HCT116 (cell line): ENCODE results near the gene CRY2. TPM values are rescaled to one million over a fixed set of nuclear protein-coding genes. Genes with fewer than 3 reads are reported as not detected.

Source experiments
- ATAC-seq: fragments of 200-7000 bp; cut with Tn5 transposase; 2 replicates; pipeline ENCODE4 v1.9.1; 2020; ENCODE audit warnings: mild to moderate bottlenecking, moderate library complexity
- BruUV-seq: library from RNA; stranded (reverse); fragments of 400-500 nt; replicated peaks from 2 replicates; lab custom pipeline; 2021; lab: Mats Ljungman, UMichigan
- CTCF ChIA-PET: fragments of 300-600 bp; sonication (Branson Sonifier 250); formaldehyde crosslinking; loops from one replicate; lab custom pipeline; 2021; ENCODE audit warnings: antibody characterized with exemption; lab: Charles Lee
- POLR2A ChIA-PET: fragments of 300-600, 350-600 bp; sonication (Branson Sonifier 250); formaldehyde crosslinking; loops from one replicate; lab custom pipeline; 2021; ENCODE audit warnings: antibody characterized with exemption; lab: Charles Lee
- RAD21 ChIA-PET, 2 experiments: fragments of 300-600 bp; sonication (Branson Sonifier 250); formaldehyde crosslinking; loops; one replicate each; lab custom pipeline; 2023; ENCODE audit warnings: low total read pairs in 2 of 2; ENCODE audit not compliant: uncharacterized antibody in 2 of 2, unreplicated experiment in 2 of 2, low non-redundant PET in 1 of 2; lab: Charles Lee
- DNase-seq: peaks from one replicate; pipeline ENCODE4 v3.0.0-alpha.2; 2010; ENCODE audit warnings: low read depth, low spot score
- H2AFZ ChIP-seq: fragments of 200-600 bp; shearing (Covaris generic), sonication (generic); 2 replicates; pipeline ENCODE4 v1.6.1; 2017; ENCODE audit warnings: low read depth, mixed run types, mixed read lengths, antibody characterized with exemption, low read length; ENCODE audit not compliant: poor library complexity, severe bottlenecking
- H3K27ac ChIP-seq: 2 replicates; pipeline ENCODE4 v1.5.1; 2012; ENCODE audit warnings: low read depth, low read length
- H3K27me3 ChIP-seq: fragments of 200-600 bp; sonication (generic); 2 replicates; pipeline ENCODE4 v1.6.1; 2016; ENCODE audit warnings: mixed run types, low read length, mixed read lengths; ENCODE audit not compliant: insufficient read depth
- H3K36me3 ChIP-seq, 2 experiments: fragments of 200-500 bp in 1 of 2; fragments of 200-600 bp in 1 of 2; sonication (Bioruptor generic) in 1 of 2; sonication (generic) in 1 of 2; 2 replicates each; pipeline versions ENCODE4 v1.5.1 to v1.6.1; 2014 to 2016; ENCODE audit warnings: low read length in 2 of 2, inconsistent platforms in 1 of 2, mixed read lengths in 1 of 2, mixed run types in 1 of 2; ENCODE audit not compliant: insufficient read depth in 2 of 2, control insufficient read depth in 1 of 2
- H3K4me1 ChIP-seq, 2 experiments: fragments of 200-600 bp in 1 of 2; sonication (generic) in 1 of 2; 2 replicates each; pipeline versions ENCODE4 v1.5.1 to v1.6.1; 2012 to 2017; ENCODE audit warnings: low read length in 2 of 2, inconsistent platforms in 1 of 2, mild to moderate bottlenecking in 1 of 2, mixed read lengths in 1 of 2, mixed run types in 1 of 2, moderate library complexity in 1 of 2; ENCODE audit not compliant: insufficient read depth in 2 of 2, control insufficient read depth in 1 of 2
- H3K4me2 ChIP-seq: fragments of 200-600 bp; sonication (generic); 2 replicates; pipeline ENCODE4 v1.6.1; 2017; ENCODE audit warnings: mixed run types, low read length, mixed read lengths
- H3K4me3 ChIP-seq, 2 experiments: fragments of 200-600 bp in 1 of 2; sonication (generic) in 1 of 2; replicated peaks in 1 of 2; 2 replicates each; pipeline ENCODE4 v1.5.1; 2011 to 2016; ENCODE audit warnings: low read length in 2 of 2, control low read depth in 1 of 2, low read depth in 1 of 2, mild to moderate bottlenecking in 1 of 2, mixed read lengths in 1 of 2, mixed run types in 1 of 2
- H3K79me2 ChIP-seq: fragments of 200-600 bp; sonication (generic); 2 replicates; pipeline ENCODE4 v1.6.1; 2017; ENCODE audit warnings: mild to moderate bottlenecking, mixed run types, low read length, moderate library complexity, mixed read lengths; ENCODE audit not compliant: insufficient read depth
- H3K9ac ChIP-seq: fragments of 200-600 bp; sonication (generic); 2 replicates; pipeline ENCODE4 v1.6.1; 2016; ENCODE audit warnings: low read length, mixed read lengths
- H3K9me2 ChIP-seq: fragments of 200-600 bp; sonication (generic), shearing (Covaris generic); 2 replicates; pipeline ENCODE4 v1.6.1; 2017; ENCODE audit warnings: mixed run types, mild to moderate bottlenecking, moderate library complexity; ENCODE audit not compliant: insufficient read depth
- H3K9me3 ChIP-seq, 2 experiments: fragments of 200-500 bp in 1 of 2; fragments of 200-600 bp in 1 of 2; sonication (Bioruptor generic) in 1 of 2; sonication (generic) in 1 of 2; 2 replicates each; pipeline ENCODE4 v1.6.1; 2014 to 2017; ENCODE audit warnings: low read length in 2 of 2, mixed read lengths in 2 of 2, inconsistent platforms in 1 of 2, low read depth in 1 of 2, mild to moderate bottlenecking in 1 of 2, mixed run types in 1 of 2, moderate library complexity in 1 of 2; ENCODE audit not compliant: control insufficient read depth in 1 of 2, insufficient read depth in 1 of 2
- H4K20me1 ChIP-seq: fragments of 200-600 bp; sonication (generic), shearing (Covaris generic); 2 replicates; pipeline ENCODE4 v1.6.1; 2017; ENCODE audit warnings: mixed run types, mild to moderate bottlenecking, moderate library complexity; ENCODE audit not compliant: insufficient read depth
- ATF3 ChIP-seq: IDR thresholded peaks from 2 replicates; pipeline ENCODE4 v1.6.1; 2012
- CBX3 ChIP-seq: IDR thresholded peaks from 2 replicates; pipeline ENCODE4 v1.6.1; 2012; ENCODE audit warnings: low read depth
- CEBPB ChIP-seq: IDR thresholded peaks from 2 replicates; pipeline ENCODE4 v1.6.1; 2012; ENCODE audit warnings: low read depth
- CTCF ChIP-seq, 3 experiments: fragments of 200-600 bp in 1 of 3; sonication (generic) in 1 of 3; IDR thresholded peaks in 2 of 3; conservative IDR thresholded peaks in 1 of 3; 2 replicates each; pipeline ENCODE4 v1.5.1; 2012 to 2017; ENCODE audit warnings: low read depth in 2 of 3, low read length in 2 of 3, antibody characterized with exemption in 1 of 3, borderline replicate concordance in 1 of 3, control low read depth in 1 of 3, mild to moderate bottlenecking in 1 of 3, mixed read lengths in 1 of 3, mixed run types in 1 of 3, moderate library complexity in 1 of 3; ENCODE audit not compliant: insufficient read depth in 1 of 3
- EGR1 ChIP-seq: IDR thresholded peaks from 2 replicates; pipeline ENCODE4 v1.6.1; 2012; ENCODE audit warnings: low read depth
- ELF1 ChIP-seq: IDR thresholded peaks from 2 replicates; pipeline ENCODE4 v1.6.1; 2012; ENCODE audit warnings: low read depth, borderline replicate concordance
- EZH2 ChIP-seq: fragments of 200-600 bp; sonication (generic); IDR thresholded peaks from 2 replicates; pipeline ENCODE4 v1.6.1; 2017; ENCODE audit warnings: antibody characterized with exemption, mixed run types
- EZH2phosphoT487 ChIP-seq: fragments of 200-600 bp; IDR thresholded peaks from 2 replicates; pipeline ENCODE4 v1.6.1; 2018; ENCODE audit warnings: antibody characterized with exemption, borderline replicate concordance
- FOSL1 ChIP-seq: IDR thresholded peaks from 2 replicates; pipeline ENCODE4 v1.6.1; 2012; ENCODE audit warnings: low read depth
- JUND ChIP-seq: IDR thresholded peaks from 2 replicates; pipeline ENCODE4 v1.6.1; 2012
- MAX ChIP-seq: IDR thresholded peaks from 2 replicates; pipeline ENCODE4 v1.6.1; 2012
- POLR2A ChIP-seq: IDR thresholded peaks from 2 replicates; pipeline ENCODE4 v1.7.0; 2011; ENCODE audit warnings: borderline replicate concordance; ENCODE audit not compliant: insufficient read depth, insufficient read length; ENCODE audit errors: extremely low read depth
- RAD21 ChIP-seq: IDR thresholded peaks from 2 replicates; pipeline ENCODE4 v1.6.1; 2012; ENCODE audit warnings: low read depth, mild to moderate bottlenecking
- REST ChIP-seq: IDR thresholded peaks from 2 replicates; pipeline ENCODE4 v1.6.1; 2012; ENCODE audit warnings: low read depth
- SRF ChIP-seq: IDR thresholded peaks from 2 replicates; pipeline ENCODE4 v1.6.1; 2012; ENCODE audit warnings: low read depth
- TCF7L2 ChIP-seq: IDR thresholded peaks from 2 replicates; pipeline ENCODE4 v1.7.0; 2011; ENCODE audit warnings: borderline replicate concordance, inconsistent platforms; ENCODE audit not compliant: insufficient read depth, insufficient read length; ENCODE audit errors: extremely low read depth
- YY1 ChIP-seq: IDR thresholded peaks from 2 replicates; pipeline ENCODE4 v1.6.1; 2011; ENCODE audit warnings: low read length, low read depth, moderate library complexity, mild to moderate bottlenecking; ENCODE audit not compliant: insufficient replicate concordance; ENCODE audit errors: extremely low read depth
- ZBTB33 ChIP-seq: IDR thresholded peaks from 2 replicates; pipeline ENCODE4 v1.6.1; 2011; ENCODE audit warnings: mild to moderate bottlenecking, low read length, moderate library complexity; ENCODE audit not compliant: insufficient replicate concordance; ENCODE audit errors: extremely low read depth
- ZFX ChIP-seq: fragments of 450-650 bp; IDR thresholded peaks from 2 replicates; pipeline ENCODE4 v1.6.1; 2017
- ZNF274 ChIP-seq: fragments of 200-500 bp; sonication (Bioruptor generic); IDR thresholded peaks from 2 replicates; pipeline ENCODE4 v1.6.1; 2014; ENCODE audit warnings: mild to moderate bottlenecking, low read depth, low read length, inconsistent platforms
- intact Hi-C: fragments of 100-400 bp; cut with micrococcal nuclease; formaldehyde crosslinking; loops from 2 replicates; pipeline ENCODE4 v1.10.0; 2022
- total RNA-seq: library from RNA; stranded (reverse); gene quantifications from one replicate; pipeline ENCODE4 v1.2.1, GENCODE V29; 2021; ENCODE audit not compliant: unreplicated experiment

CRY2 gene
- total RNA-seq, 1 experiment from 2014 or later: 18.0 TPM

GRCh38 chr11:45910623-45911022 lies 63.3 kb downstream of the CRY2 start:
- no peaks in the 10 kb centered on the region for H3K9me2 ChIP-seq
- POLR2A ChIA-PET: no interaction called here
- CTCF ChIA-PET: no interaction called here
- no peak for DNase-seq
- peaks cover 0 to 3% of the 10 kb centered on the region in 2 experiments; a peak in 2 of 4 replicates for H3K36me3 ChIP-seq
- H2AFZ ChIP-seq: no peak overlapping the region
- H3K79me2 ChIP-seq: no peaks in the 10 kb centered on the region
- H3K9ac ChIP-seq: no peak overlapping the region
- H3K9me3 ChIP-seq: no peaks in the 10 kb centered on the region
- no peaks in the 10 kb centered on the region for H3K4me1 ChIP-seq
- TF ChIP-seq CEBPB (no peak), EZH2 (no peak), CTCF (IDR thresholded peaks at IDR 0.05 in 2 of 3, conservative IDR thresholded peaks at IDR 0.05 in 1 of 3; ENCODE audit: borderline replicate concordance in 1 of 3, insufficient read depth in 1 of 3, low read depth in 2 of 3, low read length in 2 of 3) (no peak), ZNF274 (no peak), EGR1 (no peak), POLR2A (no peak), JUND (no peak), EZH2phosphoT487 (no peak), ATF3 (no peak), TCF7L2 (no peak), SRF (no peak), ZFX (no peak), MAX (no peak), ZBTB33 (no peak), CBX3 (no peak), FOSL1 (no peak), RAD21 (no peak), REST (no peak), ELF1 (no peak), YY1 (no peak)
- ATAC-seq: no peak
- RAD21 ChIA-PET: no interaction called here
- H4K20me1 ChIP-seq: no peaks in the 10 kb centered on the region
- no TSS peak for BruUV-seq
- intact Hi-C loops: no loop called here
- H3K27ac ChIP-seq: no peak overlapping the region
- no peaks in the 10 kb centered on the region for H3K27me3 ChIP-seq
- no peak overlapping the region for H3K4me2 ChIP-seq
- no peak overlapping the region for H3K4me3 ChIP-seq
